GM21737 (cell line): ENCODE data around the gene MS4A10.
"Not testable (repeated sequence)": the region's sequence is repeated elsewhere in the genome, so short reads cannot be mapped to it uniquely, and the experiment has no call there.

ENCODE experiments used
- ATAC-seq: cut with Tn5 transposase; IDR thresholded peaks from one replicate; pipeline ENCODE4 v1.9.1; 2021; ENCODE audit warnings: mild to moderate bottlenecking, moderate library complexity; ENCODE audit not compliant: unreplicated experiment

Gene MS4A10

GRCh38 chr11:60823745-60824306 is 38.7 kb downstream of the MS4A10 start:
- not testable (repeated sequence) for ATAC-seq

- no peak for ATAC-seq
These were observed 40.0 kb downstream of the MS4A10 start for GRCh38 chr11:60825118-60825517.

GRCh38 chr11:60825790-60826189 is 40.7 kb downstream of the MS4A10 start:
- no peak for ATAC-seq

GRCh38 chr11:60830478-60831142 is 45.5 kb downstream of the MS4A10 start:
- peak; percentile 28 for ATAC-seq

GRCh38 chr11:60831143-60831500 is 46.0 kb downstream of the MS4A10 start:
- peak; percentile 69 for ATAC-seq

- no peak for ATAC-seq
These were observed 46.5 kb downstream of the MS4A10 start for GRCh38 chr11:60831501-60832079.

- no peak for ATAC-seq
These were observed 49.8 kb downstream of the MS4A10 start for GRCh38 chr11:60834742-60835533.

- no peak for ATAC-seq
These were observed 50.4 kb downstream of the MS4A10 start for GRCh38 chr11:60835534-60835846.

- no peak for ATAC-seq
These were observed 51.9 kb downstream of the MS4A10 start for GRCh38 chr11:60836866-60837515.

- ATAC-seq = no peak
These were observed 53.0 kb downstream of the MS4A10 start for GRCh38 chr11:60838132-60838531.

- no peak for ATAC-seq
These were observed 55.6 kb downstream of the MS4A10 start for GRCh38 chr11:60840470-60841430.

- peak; percentile 73 for ATAC-seq
These were observed 56.9 kb downstream of the MS4A10 start, which contains the start of gene CCDC86 for GRCh38 chr11:60841797-60842667. TSS of gene CCDC86 (plus strand) at chr11:60842113. CDS start at chr11:60842125, 12 bp downstream.

- ATAC-seq = no peak
These were observed 57.8 kb downstream of the MS4A10 start for GRCh38 chr11:60842668-60843600.

GRCh38 chr11:60844045-60844869 is 59.1 kb downstream of the MS4A10 start:
- ATAC-seq = no peak

GRCh38 chr11:60844870-60845221 is 59.7 kb downstream of the MS4A10 start:
- no peak for ATAC-seq

- no peak for ATAC-seq
These were observed 60.2 kb downstream of the MS4A10 start for GRCh38 chr11:60845338-60845737.

GRCh38 chr11:60847281-60847680 is 62.1 kb downstream of the MS4A10 start:
- no peak for ATAC-seq
